Uterus (tissue), 4 donors: ENCODE data around the gene KBTBD8. TPM values are rescaled to one million over a fixed set of nuclear protein-coding genes. Genes with fewer than 3 reads are reported as not detected.
A peak's percentile ranks its signal among the peaks of the same experiment; 100 is the strongest.

Source experiments
- DNase-seq, 2 donors: peaks; one replicate each; pipeline ENCODE4 v3.0.0-alpha.2; 2019 to 2020
- H3K27ac ChIP-seq, 2 donors: fragments of 200-600 bp; sonication (generic); 1 replicate in 1 of 2; 2 replicates in 1 of 2; pipeline ENCODE4 v1.5.1; 2016 to 2018
- H3K27me3 ChIP-seq, 2 donors: fragments of 200-600 bp; sonication (generic); one replicate each; pipeline ENCODE4 v1.5.1; 2018 to 2019; ENCODE audit warnings: control low read depth in 1 of 2
- H3K36me3 ChIP-seq, 2 donors: fragments of 200-600 bp; sonication (generic); one replicate each; pipeline ENCODE4 v1.5.1; 2019; ENCODE audit warnings: control low read depth in 1 of 2
- H3K4me1 ChIP-seq, 2 donors: fragments of 200-600 bp; sonication (generic); one replicate each; pipeline ENCODE4 v1.5.1; 2018 to 2019; ENCODE audit warnings: control low read depth in 1 of 2
- H3K4me3 ChIP-seq, 2 donors: fragments of 200-600 bp; sonication (generic); 1 replicate in 1 of 2; 2 replicates in 1 of 2; pipeline ENCODE4 v1.5.1; 2018 to 2019; ENCODE audit warnings: mild to moderate bottlenecking in 1 of 2
- H3K9me3 ChIP-seq, 2 donors: fragments of 200-600 bp; sonication (generic); one replicate each; pipeline ENCODE4 v1.5.1; 2019; ENCODE audit warnings: control low read depth in 1 of 2
- POLR2A ChIP-seq, 2 donors: fragments of 450-650 bp; IDR thresholded peaks; one replicate each; pipeline ENCODE4 v1.6.1; 2016; ENCODE audit warnings: antibody characterized with exemption in 2 of 2, mild to moderate bottlenecking in 1 of 2, moderate library complexity in 1 of 2
- intact Hi-C: fragments of 100-400 bp; cut with DNase I; formaldehyde crosslinking; loops from one replicate; pipeline ENCODE4 v1.15.1; 2023; ENCODE audit warnings: low total_unique reads
- total RNA-seq, 4 donors: library from RNA; depleted of rRNA in 3 of 4; stranded (reverse); fragments of >200 nt in 3 of 4; gene quantifications; one replicate each; pipeline versions ENCODE4 v1.1.0 to v1.2.4, GENCODE V29; 2014 to 2023
- TF ChIP-seq, protein P1 (sequence below), 4 experiments: fragments of 200-600 bp in 2 of 4; fragments of 450-650 bp in 2 of 4; sonication (generic) in 2 of 4; IDR thresholded peaks; one replicate each; pipeline ENCODE4 v1.5.1; 2016 to 2019; ENCODE audit warnings: antibody characterized with exemption in 4 of 4, mild to moderate bottlenecking in 2 of 4, moderate library complexity in 1 of 4
- donor health status: DM: yes; HTN: yes; CAD: no.

KBTBD8 gene
- total RNA-seq, 4 donors from 2014 or later, result 0.98 to 2.6 TPM; not detected in 2

DNA sequence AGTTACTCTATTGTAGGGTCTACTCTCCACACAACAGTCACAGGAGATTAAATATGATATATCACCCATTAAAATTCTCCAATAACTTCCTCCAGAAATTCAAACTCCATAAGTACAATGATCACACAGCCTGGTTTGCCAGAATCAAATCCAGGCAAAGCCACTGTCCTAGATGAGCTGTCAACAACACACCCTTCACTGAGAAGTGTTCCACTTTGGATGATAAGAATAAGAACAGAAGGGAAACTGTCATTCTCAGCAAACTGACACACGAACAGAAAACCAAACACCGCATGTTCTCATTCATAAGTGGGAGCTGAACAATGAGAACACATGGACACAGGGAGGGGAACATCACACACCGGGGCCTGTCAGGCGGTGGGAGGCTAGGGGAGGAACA, 41.4 kb upstream of the KBTBD8 start:
- Histone ChIP-seq H3K4me3 (no peak overlapping the region), H3K27ac (no peak overlapping the region), H3K9me3 (no peaks in the 10 kb centered on the region), H3K27me3 (no peaks in the 10 kb centered on the region), H3K4me1 (no peaks in the 10 kb centered on the region), H3K36me3 (no peaks in the 10 kb centered on the region)
- no peak for DNase-seq
- intact Hi-C loops, result no loop called here
- TF ChIP-seq, protein P1, sequence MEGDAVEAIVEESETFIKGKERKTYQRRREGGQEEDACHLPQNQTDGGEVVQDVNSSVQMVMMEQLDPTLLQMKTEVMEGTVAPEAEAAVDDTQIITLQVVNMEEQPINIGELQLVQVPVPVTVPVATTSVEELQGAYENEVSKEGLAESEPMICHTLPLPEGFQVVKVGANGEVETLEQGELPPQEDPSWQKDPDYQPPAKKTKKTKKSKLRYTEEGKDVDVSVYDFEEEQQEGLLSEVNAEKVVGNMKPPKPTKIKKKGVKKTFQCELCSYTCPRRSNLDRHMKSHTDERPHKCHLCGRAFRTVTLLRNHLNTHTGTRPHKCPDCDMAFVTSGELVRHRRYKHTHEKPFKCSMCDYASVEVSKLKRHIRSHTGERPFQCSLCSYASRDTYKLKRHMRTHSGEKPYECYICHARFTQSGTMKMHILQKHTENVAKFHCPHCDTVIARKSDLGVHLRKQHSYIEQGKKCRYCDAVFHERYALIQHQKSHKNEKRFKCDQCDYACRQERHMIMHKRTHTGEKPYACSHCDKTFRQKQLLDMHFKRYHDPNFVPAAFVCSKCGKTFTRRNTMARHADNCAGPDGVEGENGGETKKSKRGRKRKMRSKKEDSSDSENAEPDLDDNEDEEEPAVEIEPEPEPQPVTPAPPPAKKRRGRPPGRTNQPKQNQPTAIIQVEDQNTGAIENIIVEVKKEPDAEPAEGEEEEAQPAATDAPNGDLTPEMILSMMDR (IDR thresholded peaks at IDR 0.05), result no peak
- TF ChIP-seq POLR2A (IDR thresholded peaks at IDR 0.05), result no peak

DNA sequence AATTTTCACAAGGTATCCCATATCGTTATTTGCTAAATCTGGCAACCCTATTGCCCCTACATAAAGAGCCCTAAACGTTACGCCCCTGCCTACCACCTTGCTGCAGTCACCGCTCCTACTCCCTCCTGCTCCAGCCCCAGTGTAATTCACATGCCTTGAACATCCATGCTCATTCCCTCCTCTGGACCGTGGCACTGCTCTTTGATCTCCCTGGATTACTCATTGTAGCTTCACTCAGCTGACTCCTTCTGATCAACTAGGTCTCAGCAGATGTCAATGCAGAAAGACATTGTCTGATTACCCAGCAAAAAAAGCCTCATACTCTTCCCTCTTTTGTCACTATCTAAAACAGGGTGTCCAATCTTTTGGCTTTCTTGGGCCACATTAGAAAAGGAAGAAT, 40.7 kb upstream of the KBTBD8 start:
- Histone ChIP-seq H3K27me3 (no peaks in the 10 kb centered on the region), H3K9me3 (no peaks in the 10 kb centered on the region), H3K4me3 (no peak overlapping the region), H3K36me3 (no peaks in the 10 kb centered on the region), H3K27ac (no peak overlapping the region), H3K4me1 (no peaks in the 10 kb centered on the region)
- no peak for DNase-seq
- intact Hi-C loops, result no loop called here
- TF ChIP-seq, protein P1 (IDR thresholded peaks at IDR 0.05), result no peak
- TF ChIP-seq POLR2A (IDR thresholded peaks at IDR 0.05), result no peak

DNA sequence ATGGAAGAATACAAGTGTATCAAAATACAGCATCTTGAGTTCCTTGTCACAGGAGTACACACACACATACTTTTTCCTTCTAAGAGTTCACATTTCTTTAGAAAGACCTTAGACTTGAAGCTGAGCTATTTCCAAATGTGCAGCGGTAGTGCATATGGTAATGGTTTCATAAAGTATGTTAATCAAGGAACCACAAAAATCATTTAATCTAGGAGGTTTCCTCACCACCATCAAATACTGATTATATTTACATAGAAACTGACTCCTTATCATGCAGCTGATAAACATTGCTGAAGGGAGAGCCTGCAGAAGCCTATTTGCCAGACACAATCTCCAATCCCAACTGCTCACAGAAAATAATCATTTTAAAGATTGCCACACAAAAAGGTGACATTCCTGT, 40.0 kb upstream of the KBTBD8 start:
- H3K4me3 ChIP-seq, result no peak overlapping the region
- DNase-seq, result no peak
- intact Hi-C loops, result no loop called here
- no peaks in the 10 kb centered on the region for H3K4me1 ChIP-seq
- H3K27me3 ChIP-seq, result no peaks in the 10 kb centered on the region
- H3K9me3 ChIP-seq, result no peaks in the 10 kb centered on the region
- TF ChIP-seq POLR2A (IDR thresholded peaks at IDR 0.05), result no peak
- TF ChIP-seq, protein P1 (IDR thresholded peaks at IDR 0.05), result no peak
- H3K36me3 ChIP-seq, result no peaks in the 10 kb centered on the region
- H3K27ac ChIP-seq, result no peak overlapping the region

DNA sequence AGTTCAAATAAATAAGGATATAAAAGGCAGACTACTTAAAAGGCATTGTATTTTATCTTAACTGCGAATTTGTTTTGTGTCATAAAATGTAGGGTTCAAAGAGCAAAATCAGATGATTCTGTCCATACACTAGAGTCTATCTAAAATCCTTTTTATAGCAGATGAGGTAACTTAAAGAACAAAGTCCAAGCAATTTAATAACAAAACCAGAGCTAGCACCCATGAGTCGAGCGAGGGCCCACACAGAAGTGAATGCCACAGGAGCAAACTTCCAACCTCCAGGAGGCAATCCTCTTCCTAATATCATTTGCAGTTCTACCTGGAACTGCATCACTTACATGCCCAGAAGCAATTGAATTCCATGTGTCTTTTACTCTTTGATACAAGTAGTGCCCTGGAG, 35.4 kb upstream of the KBTBD8 start:
- no peak for TF ChIP-seq POLR2A (IDR thresholded peaks at IDR 0.05)
- TF ChIP-seq, protein P1 (IDR thresholded peaks at IDR 0.05), result no peak
- no peak overlapping the region for H3K4me3 ChIP-seq
- H3K4me1 ChIP-seq, result no peaks in the 10 kb centered on the region
- H3K27ac ChIP-seq, result no peak overlapping the region
- no peaks in the 10 kb centered on the region for H3K36me3 ChIP-seq
- no peaks in the 10 kb centered on the region for H3K9me3 ChIP-seq
- intact Hi-C loops, result no loop called here
- H3K27me3 ChIP-seq, result peaks cover 0 to 6% of the 10 kb centered on the region in 2 donors
- no peak for DNase-seq

DNA sequence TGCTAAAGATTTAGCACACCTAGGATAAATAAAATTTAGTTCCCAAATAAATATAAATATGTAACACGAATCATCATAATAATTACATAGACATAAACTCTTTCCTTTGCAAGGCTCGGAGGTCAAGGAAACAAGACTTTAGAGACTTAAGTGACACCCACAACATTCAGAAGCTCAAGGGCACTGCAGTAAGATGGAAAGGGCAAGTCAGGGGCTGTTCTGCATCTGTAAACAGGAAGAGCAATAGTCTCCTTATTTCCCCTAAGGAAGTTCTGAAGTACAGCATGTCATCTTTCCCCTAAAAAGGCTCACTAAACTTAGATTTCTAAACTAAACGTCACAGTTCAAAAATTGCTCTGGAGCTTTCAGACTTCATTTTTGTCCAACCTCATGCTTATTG, 26.9 kb upstream of the KBTBD8 start:
- no peak for DNase-seq
- no peaks in the 10 kb centered on the region for H3K9me3 ChIP-seq
- TF ChIP-seq, protein P1 (IDR thresholded peaks at IDR 0.05), result no peak
- TF ChIP-seq POLR2A (IDR thresholded peaks at IDR 0.05), result no peak
- no peaks in the 10 kb centered on the region for H3K4me1 ChIP-seq
- H3K27me3 ChIP-seq, result no peaks in the 10 kb centered on the region
- H3K36me3 ChIP-seq, result no peaks in the 10 kb centered on the region
- no peak overlapping the region for H3K4me3 ChIP-seq
- H3K27ac ChIP-seq, result peak overlapping the region in 1 of 2 donors; percentile 23
- intact Hi-C loops, result no loop called here
